Measurements from ENCODE around the gene SEPTIN11. TPM values are rescaled to one million over a fixed set of nuclear protein-coding genes. Genes with fewer than 3 reads are reported as not detected.
A peak's percentile ranks its signal among the peaks of the same experiment; 100 is the strongest.

The SEPTIN11 gene
- total RNA-seq, 1 donor from 2014 or later = 623 TPM

GRCh38 chr4:76982638-76983584 is 33.4 kb downstream of the SEPTIN11 start:
- peak overlapping the region; percentile 8 for H3K4me2 ChIP-seq (ENCODE audit: low read length)
- H3K79me2 ChIP-seq (ENCODE audit: insufficient read depth, low read length) = peaks cover 84% of the 10 kb centered on the region
- no peak overlapping the region for H2AFZ ChIP-seq (ENCODE audit: low read depth, low read length)
- peak; percentile 56 for DNase-seq (ENCODE audit: low read depth)
- H3K27ac ChIP-seq (ENCODE audit: low read depth, low read length) = peak overlapping the region; percentile 61
- H3K4me1 ChIP-seq (ENCODE audit: insufficient read depth, low read length) = peaks cover 76% of the 10 kb centered on the region
- H3K9me3 ChIP-seq (ENCODE audit: insufficient read depth, low read depth, low read length) = no peaks in the 10 kb centered on the region
- Mint-ChIP-seq H3K4me1 (ENCODE audit: low read depth, unreplicated experiment) (peaks cover 93% of the 10 kb centered on the region), H3K27me3 (ENCODE audit: low read depth, unreplicated experiment) (no peaks in the 10 kb centered on the region), H3K4me3 (ENCODE audit: unreplicated experiment) (peak overlapping the region; percentile 47), H3K27ac (ENCODE audit: unreplicated experiment) (peak overlapping the region; percentile 98), H3K9me3 (ENCODE audit: unreplicated experiment) (no peaks in the 10 kb centered on the region), H3K36me3 (ENCODE audit: low read depth, unreplicated experiment) (peaks cover 6% of the 10 kb centered on the region)
- no peak overlapping the region for H3K4me3 ChIP-seq (ENCODE audit: insufficient read depth, low read depth, low read length)
- peaks cover 14% of the 10 kb centered on the region for H4K20me1 ChIP-seq (ENCODE audit: insufficient read depth, low read length)
- peak; percentile 29 for TF ChIP-seq CTCF (IDR thresholded peaks at IDR 0.05; ENCODE audit: insufficient read depth, low read depth, low read length)
- TF ChIP-seq EZH2 (IDR thresholded peaks at IDR 0.05; ENCODE audit: insufficient read depth, low read length) = no peak
- H3K27me3 ChIP-seq (ENCODE audit: insufficient read depth, low read length) = no peaks in the 10 kb centered on the region
- H3K9ac ChIP-seq (ENCODE audit: low read length) = peak overlapping the region; percentile 16
- FAIRE-seq = no peak
- no peaks in the 10 kb centered on the region for H3K36me3 ChIP-seq (ENCODE audit: insufficient read depth, low read length)

GRCh38 chr4:76984127-76984526 is 34.6 kb downstream of the SEPTIN11 start:
- H3K4me3 ChIP-seq (ENCODE audit: insufficient read depth, low read depth, low read length) = peak overlapping the region; percentile 8
- H3K36me3 Mint-ChIP-seq (ENCODE audit: low read depth, unreplicated experiment) = peaks cover 6% of the 10 kb centered on the region
- H3K9ac ChIP-seq (ENCODE audit: low read length) = peak overlapping the region; percentile 80
- no peak overlapping the region for H2AFZ ChIP-seq (ENCODE audit: low read depth, low read length)
- H3K9me3 Mint-ChIP-seq (ENCODE audit: unreplicated experiment) = no peaks in the 10 kb centered on the region
- peaks cover 92% of the 10 kb centered on the region for H3K4me1 Mint-ChIP-seq (ENCODE audit: low read depth, unreplicated experiment)
- no peak for FAIRE-seq
- peak; percentile 47 for DNase-seq (ENCODE audit: low read depth)
- peaks cover 84% of the 10 kb centered on the region for H3K79me2 ChIP-seq (ENCODE audit: insufficient read depth, low read length)
- peak overlapping the region; percentile 98 for H3K27ac Mint-ChIP-seq (ENCODE audit: unreplicated experiment)
- H3K27me3 ChIP-seq (ENCODE audit: insufficient read depth, low read length) = no peaks in the 10 kb centered on the region
- H3K4me3 Mint-ChIP-seq (ENCODE audit: unreplicated experiment) = no peak overlapping the region
- peak; percentile 48 for TF ChIP-seq CTCF (IDR thresholded peaks at IDR 0.05; ENCODE audit: insufficient read depth, low read depth, low read length)
- no peak for TF ChIP-seq EZH2 (IDR thresholded peaks at IDR 0.05; ENCODE audit: insufficient read depth, low read length)
- peaks cover 2% of the 10 kb centered on the region for H4K20me1 ChIP-seq (ENCODE audit: insufficient read depth, low read length)
- no peaks in the 10 kb centered on the region for H3K27me3 Mint-ChIP-seq (ENCODE audit: low read depth, unreplicated experiment)
- peak overlapping the region; percentile 98 for H3K27ac ChIP-seq (ENCODE audit: low read depth, low read length)
- no peaks in the 10 kb centered on the region for H3K9me3 ChIP-seq (ENCODE audit: insufficient read depth, low read depth, low read length)
- H3K4me2 ChIP-seq (ENCODE audit: low read length) = peak overlapping the region; percentile 81
- H3K4me1 ChIP-seq (ENCODE audit: insufficient read depth, low read length) = peaks cover 71% of the 10 kb centered on the region
- H3K36me3 ChIP-seq (ENCODE audit: insufficient read depth, low read length) = no peaks in the 10 kb centered on the region
